HepG2 (cell line): Measurements from ENCODE around the gene ATXN2. TPM values are rescaled to one million over a fixed set of nuclear protein-coding genes. Genes with fewer than 3 reads are reported as not detected.

Experiments used
- ATAC-seq: fragments of 200-7000 bp; cut with Tn5 transposase; 3 replicates; pipeline ENCODE4 v1.9.1; 2020; ENCODE audit warnings: mild to moderate bottlenecking, moderate library complexity
- BruUV-seq: library from RNA; stranded (reverse); fragments of 400-500 nt; replicated peaks from 2 replicates; lab custom pipeline; 2021; lab: Mats Ljungman, UMichigan
- CTCF ChIA-PET: fragments of 300-600 bp; formaldehyde crosslinking; extraction: SDS; loops from one replicate; lab custom pipeline; 2021; ENCODE audit warnings: low total read pairs, inconsistent platforms, low intra/inter-chr PET ratio; lab: Yijun Ruan, JAX
- POLR2A ChIA-PET: fragments of 350-600 bp; sonication (Branson Sonifier 250); formaldehyde crosslinking; loops from one replicate; lab custom pipeline; 2020; ENCODE audit warnings: antibody characterized with exemption, inconsistent platforms; lab: Yijun Ruan, JAX
- DNase-seq: peaks from one replicate; pipeline ENCODE4 v3.0.0-alpha.2; 2015; ENCODE audit warnings: low spot score
- FAIRE-seq: peaks from 3 replicates; lab custom pipeline; 2011; peaks lifted over from hg19 to GRCh38; lab: Jason Lieb, UNC
- H2AFZ ChIP-seq: one replicate; pipeline ENCODE4 v1.6.1; 2011; ENCODE audit warnings: low read length, inconsistent platforms
- H3K27ac ChIP-seq: fragments of 300-600 bp; 3 replicates; pipeline ENCODE4 v1.8.0; 2011; ENCODE audit warnings: mixed run types, mild to moderate bottlenecking, mixed read lengths, low read length, inconsistent platforms; ENCODE audit not compliant: insufficient read depth; ENCODE audit errors: extremely low read length
- H3K27me3 ChIP-seq, 2 experiments: fragments of 200-600 bp in 1 of 2; 2 replicates in 1 of 2; 3 replicates in 1 of 2; pipeline versions ENCODE4 v1.6.0 to v1.8.0; 2011; ENCODE audit warnings: low read length in 2 of 2, mild to moderate bottlenecking in 2 of 2, moderate library complexity in 2 of 2, inconsistent platforms in 1 of 2; ENCODE audit not compliant: insufficient read depth in 2 of 2, control insufficient read depth in 1 of 2
- H3K36me3 ChIP-seq, 2 experiments: fragments of 200-600 bp in 1 of 2; replicated peaks in 1 of 2; 2 replicates in 1 of 2; 3 replicates in 1 of 2; pipeline versions ENCODE4 v1.5.1 to v1.8.0; 2011; ENCODE audit warnings: low read length in 2 of 2, inconsistent platforms in 1 of 2; ENCODE audit not compliant: insufficient read depth in 2 of 2, control insufficient read depth in 1 of 2
- H3K4me1 ChIP-seq: 2 replicates; pipeline ENCODE4 v1.5.1; 2012; ENCODE audit warnings: low read length, inconsistent platforms; ENCODE audit not compliant: insufficient read depth
- H3K4me2 ChIP-seq: 2 replicates; pipeline ENCODE4 v1.6.0; 2011; ENCODE audit warnings: low read depth, low read length, inconsistent platforms
- H3K4me3 ChIP-seq, 3 experiments: fragments of 200-600 bp in 1 of 3; sonication (generic), shearing (Covaris generic) in 1 of 3; replicated peaks in 1 of 3; 2 replicates each; pipeline ENCODE4 v1.5.1; 2011 to 2016; ENCODE audit warnings: low read length in 3 of 3, inconsistent platforms in 2 of 3, low read depth in 2 of 3, mild to moderate bottlenecking in 2 of 3, control low read depth in 1 of 3, mixed read lengths in 1 of 3; ENCODE audit not compliant: insufficient read depth in 1 of 3
- H3K79me2 ChIP-seq: one replicate; pipeline ENCODE4 v1.6.1; 2011; ENCODE audit warnings: low read length, inconsistent platforms; ENCODE audit not compliant: insufficient read depth
- H3K9ac ChIP-seq: 2 replicates; pipeline ENCODE4 v1.6.0; 2011; ENCODE audit warnings: mild to moderate bottlenecking, low read depth, low read length, inconsistent platforms; ENCODE audit not compliant: insufficient read depth
- H3K9me3 ChIP-seq: 2 replicates; pipeline ENCODE4 v1.5.1; 2012; ENCODE audit warnings: mild to moderate bottlenecking, low read length
- H4K20me1 ChIP-seq: 2 replicates; pipeline ENCODE4 v1.6.0; 2011; ENCODE audit warnings: inconsistent platforms, mild to moderate bottlenecking, low read length, moderate library complexity; ENCODE audit not compliant: insufficient read depth
- ATF7-NPFF ChIP-seq: sonication (generic); formaldehyde crosslinking; IDR thresholded peaks from 2 replicates; pipeline ENCODE4 v1.8.1; 2023; ENCODE audit warnings: mild to moderate bottlenecking, low read depth, missing genetic modification reagents, moderate library complexity
- HES4 ChIP-seq: sonication (generic); formaldehyde crosslinking; IDR thresholded peaks from 2 replicates; pipeline ENCODE4 v1.9.0; 2021; ENCODE audit warnings: mild to moderate bottlenecking, missing genetic modification reagents, borderline replicate concordance
- HNF1B ChIP-seq: sonication (generic); formaldehyde crosslinking; IDR thresholded peaks from 2 replicates; pipeline ENCODE4 v1.5.1; 2020; ENCODE audit warnings: mild to moderate bottlenecking, moderate library complexity, missing genetic modification reagents
- MIER3 ChIP-seq: IDR thresholded peaks from 2 replicates; pipeline ENCODE4 v1.6.1; 2016; ENCODE audit warnings: missing compliant biosample characterization, borderline replicate concordance
- MXD3 ChIP-seq: IDR thresholded peaks from 2 replicates; pipeline ENCODE4 v1.6.1; 2016; ENCODE audit warnings: mild to moderate bottlenecking, missing biosample characterization, missing genetic modification reagents
- PCBP1 ChIP-seq: fragments of 200-400 bp; formaldehyde crosslinking; IDR thresholded peaks from 2 replicates; pipeline ENCODE4 v1.6.1; 2017; ENCODE audit warnings: mild to moderate bottlenecking, low read depth, low read length, borderline replicate concordance
- ZNF256 ChIP-seq: sonication (generic); formaldehyde crosslinking; conservative IDR thresholded peaks from 2 replicates; pipeline ENCODE4 v1.4.0; 2020; ENCODE audit warnings: missing genetic modification reagents
- ZNF276 ChIP-seq: sonication (generic); formaldehyde crosslinking; IDR thresholded peaks from 2 replicates; pipeline ENCODE4 v1.4.0; 2020; ENCODE audit warnings: mild to moderate bottlenecking, low read depth, missing genetic modification reagents
- ZNF292 ChIP-seq: sonication (generic); formaldehyde crosslinking; IDR thresholded peaks from 2 replicates; pipeline ENCODE4 v1.8.1; 2022; ENCODE audit warnings: mild to moderate bottlenecking, low read depth, missing genetic modification reagents, borderline replicate concordance
- ZNF30 ChIP-seq: sonication (generic); formaldehyde crosslinking; IDR thresholded peaks from 2 replicates; pipeline ENCODE4 v1.5.0; 2020; ENCODE audit warnings: mild to moderate bottlenecking, missing genetic modification reagents
- ZNF333 ChIP-seq: sonication (generic); formaldehyde crosslinking; IDR thresholded peaks from 2 replicates; pipeline ENCODE4 v1.4.0; 2020; ENCODE audit warnings: mild to moderate bottlenecking, missing genetic modification reagents, borderline replicate concordance
- ZNF546 ChIP-seq: sonication (generic); formaldehyde crosslinking; conservative IDR thresholded peaks from 2 replicates; pipeline ENCODE4 v1.8.1; 2023; ENCODE audit warnings: mild to moderate bottlenecking, missing genetic modification reagents
- ZNF749 ChIP-seq: sonication (generic); formaldehyde crosslinking; IDR thresholded peaks from 2 replicates; pipeline ENCODE4 v1.8.0; 2022; ENCODE audit warnings: mild to moderate bottlenecking, missing genetic modification reagents, moderate library complexity, borderline replicate concordance
- WGBS: methylation state at CpG from one replicate; pipeline ENCODE4 v1.1.6; 2017; ENCODE audit warnings: low lambda C conversion rate; 5-methylcytosine and 5-hydroxymethylcytosine counted together
- in situ Hi-C: cut with HindIII; loops from 2 replicates; pipeline ENCODE4 v1.10.0; 2017; ENCODE audit warnings: low pct_unique_long_range_greater_than_20kb; ENCODE audit not compliant: extremely low pct_ligation_motif_present
- intact Hi-C: fragments of 100-400 bp; cut with micrococcal nuclease; formaldehyde crosslinking; loops from one replicate; pipeline ENCODE4 v1.10.0; 2022; ENCODE audit not compliant: unreplicated experiment
- polyA plus RNA-seq, 8 experiments: library from polyadenylated mRNA; depleted of rRNA in 3 of 8; stranded (reverse) in 7 of 8; unstranded in 1 of 8; fragments of >200 nt; fragmentation: Illumina TruSeq in 4 of 8; extraction: Trizol in 4 of 8; gene quantifications; 2 replicates each; pipeline versions ENCODE4 v1.2.1 to v1.2.3, GENCODE V29; 2011 to 2016; ENCODE audit warnings: low read depth in 4 of 8, missing spikeins in 1 of 8, mixed read lengths in 1 of 8; ENCODE audit not compliant: insufficient read depth in 1 of 8
- total RNA-seq, 5 experiments: library from RNA; depleted of rRNA; stranded (reverse); fragments of >200 nt; fragmentation: Illumina TruSeq; extraction: Trizol; gene quantifications; 2 replicates each; pipeline ENCODE4 v1.2.3, GENCODE V29; 2016; ENCODE audit warnings: low read depth in 1 of 5

Gene ATXN2
- total and polyA plus RNA-seq, 2 of the 13 experiments (the other 11 are each of a cell fraction or from before 2014, with no cell fraction given), result 18.1 to 27.1 TPM

GRCh38 chr12:111417784-111418593 is 181.1 kb downstream of the ATXN2 start:
- no peak overlapping the region for H3K27ac ChIP-seq
- no peaks in the 10 kb centered on the region for H3K9me3 ChIP-seq
- ChIA-PET POLR2A (no interaction called here), CTCF (no interaction called here)
- ATAC-seq (no peak), FAIRE-seq (no peak), DNase-seq (no peak)
- no peak overlapping the region for H3K4me3 ChIP-seq
- no peaks in the 10 kb centered on the region; the same call in 1 of the 2 replicates for H3K4me1 ChIP-seq
- intact Hi-C loops (no loop called here), in situ Hi-C loops (no loop called here)
- no peak overlapping the region for H3K4me2 ChIP-seq
- no peak overlapping the region for H3K9ac ChIP-seq
- no peak overlapping the region for H2AFZ ChIP-seq
- TF ChIP-seq MXD3 (CRISPR knock-in tag) (no peak), HNF1B (CRISPR knock-in tag) (no peak), ZNF276 (no peak), ZNF256 (CRISPR knock-in tag) (no peak), ZNF546 (no peak), ZNF30 (CRISPR knock-in tag) (no peak), ZNF333 (CRISPR knock-in tag) (no peak), ZNF292 (no peak), HES4 (CRISPR knock-in tag) (no peak), ATF7-NPFF (CRISPR knock-in tag) (no peak), PCBP1 (no peak), MIER3 (CRISPR knock-in tag) (no peak), ZNF749 (CRISPR knock-in tag) (no peak)
- H3K36me3 ChIP-seq, result peaks cover 2 to 38% of the 10 kb centered on the region in 2 experiments; a peak in 3 of 5 replicates
- H3K27me3 ChIP-seq, result no peaks in the 10 kb centered on the region
- no TSS peak for BruUV-seq
- 99% methylated on average over 65 of the region's 67 CpGs for WGBS
- peaks cover 7% of the 10 kb centered on the region for H3K79me2 ChIP-seq
- H4K20me1 ChIP-seq, result peaks cover 16% of the 10 kb centered on the region; the same call in 1 of the 2 replicates
